Panc1 (cell line): ENCODE results near the gene WDR59. TPM values are rescaled to one million over a fixed set of nuclear protein-coding genes. Genes with fewer than 3 reads are reported as not detected.

ENCODE experiments used
- ATAC-seq: fragments of 200-7000 bp; cut with Tn5 transposase; 2 replicates; pipeline ENCODE4 v1.9.1; 2020; ENCODE audit warnings: mild to moderate bottlenecking, moderate library complexity
- BruUV-seq: library from RNA; stranded (reverse); fragments of 400-500 nt; replicated peaks from 2 replicates; lab custom pipeline; 2021; lab: Mats Ljungman, UMichigan
- CTCF ChIA-PET: fragments of 300-600 bp; sonication (Branson Sonifier 250); formaldehyde crosslinking; loops from one replicate; lab custom pipeline; 2022; ENCODE audit warnings: antibody characterized with exemption; lab: Charles Lee
- POLR2A ChIA-PET: fragments of 300-600 bp; sonication (Branson Sonifier 250); formaldehyde crosslinking; loops from one replicate; lab custom pipeline; 2022; ENCODE audit warnings: antibody characterized with exemption; lab: Charles Lee
- DNase-seq: peaks from one replicate; pipeline ENCODE4 v3.0.0-alpha.2; 2010; ENCODE audit warnings: low read depth, low spot score
- H3K27ac ChIP-seq: 2 replicates; pipeline ENCODE4 v1.5.1; 2011; ENCODE audit warnings: mild to moderate bottlenecking, low read length, inconsistent platforms
- H3K27me3 ChIP-seq: fragments of 200-500 bp; sonication (Bioruptor generic); 2 replicates; pipeline ENCODE4 v1.6.0; 2014; ENCODE audit warnings: low read length, inconsistent platforms; ENCODE audit not compliant: control insufficient read depth, insufficient read depth
- H3K36me3 ChIP-seq: fragments of 200-500 bp; sonication (Bioruptor generic); 2 replicates; pipeline ENCODE4 v1.5.1; 2014; ENCODE audit warnings: inconsistent platforms, mild to moderate bottlenecking, low read length, moderate library complexity; ENCODE audit not compliant: control insufficient read depth, insufficient read depth
- H3K4me1 ChIP-seq: 2 replicates; pipeline ENCODE4 v1.5.1; 2011; ENCODE audit warnings: inconsistent platforms, mild to moderate bottlenecking, low read length, moderate library complexity; ENCODE audit not compliant: control insufficient read depth, insufficient read depth
- H3K4me3 ChIP-seq, 2 experiments: 2 replicates each; pipeline ENCODE4 v1.5.1; 2011 to 2012; ENCODE audit warnings: low read depth in 2 of 2, low read length in 2 of 2, mild to moderate bottlenecking in 2 of 2, inconsistent platforms in 1 of 2, moderate library complexity in 1 of 2
- H3K9me3 ChIP-seq: fragments of 200-500 bp; sonication (Bioruptor generic); 2 replicates; pipeline ENCODE4 v1.5.1; 2014; ENCODE audit warnings: low read depth, mild to moderate bottlenecking, inconsistent platforms, low read length, moderate library complexity; ENCODE audit not compliant: control insufficient read depth, insufficient read depth
- POLR2AphosphoS5 ChIP-seq: IDR thresholded peaks from 2 replicates; pipeline ENCODE4 v1.6.1; 2012; ENCODE audit warnings: mild to moderate bottlenecking, low read depth, low read length, moderate library complexity
- REST ChIP-seq, 2 experiments: IDR thresholded peaks; 2 replicates each; pipeline ENCODE4 v1.6.1; 2011 to 2012; ENCODE audit warnings: low read depth in 2 of 2, control low read depth in 1 of 2, low read length in 1 of 2, mild to moderate bottlenecking in 1 of 2, moderate library complexity in 1 of 2; ENCODE audit not compliant: insufficient read depth in 1 of 2
- SIN3A ChIP-seq: IDR thresholded peaks from 2 replicates; pipeline ENCODE4 v1.6.1; 2012; ENCODE audit warnings: low read depth, mild to moderate bottlenecking, low read length, moderate library complexity, borderline replicate concordance; ENCODE audit not compliant: insufficient read depth
- TCF7L2 ChIP-seq: IDR thresholded peaks from 2 replicates; pipeline ENCODE4 v1.6.1; 2011; ENCODE audit warnings: mild to moderate bottlenecking, low read depth, low read length, inconsistent platforms
- in situ Hi-C: cut with HindIII; loops from 2 replicates; pipeline ENCODE4 v1.10.0; 2016; ENCODE audit warnings: low sequenced_read_pairs, low pct_unique_long_range_greater_than_20kb
- intact Hi-C: fragments of 100-400 bp; cut with micrococcal nuclease; formaldehyde crosslinking; loops from one replicate; pipeline ENCODE4 v1.10.0; 2022; ENCODE audit not compliant: unreplicated experiment
- total RNA-seq: library from RNA; stranded (reverse); gene quantifications from one replicate; pipeline ENCODE4 v1.2.1, GENCODE V29; 2021; ENCODE audit not compliant: unreplicated experiment
- TF ChIP-seq, protein P1 (sequence below): fragments of 450-650 bp; IDR thresholded peaks from 2 replicates; pipeline ENCODE4 v1.5.1; 2017; ENCODE audit warnings: mild to moderate bottlenecking

Gene WDR59
- total RNA-seq, 1 experiment from 2014 or later, result 58.7 TPM

GRCh38 chr16:74842413-74842812, 142.5 kb downstream of the WDR59 start:
- H3K27ac ChIP-seq, result no peak overlapping the region
- H3K4me1 ChIP-seq, result peaks cover 2% of the 10 kb centered on the region; the same call in 1 of the 2 replicates
- in situ Hi-C loops, result no loop called here
- H3K27me3 ChIP-seq, result no peaks in the 10 kb centered on the region; the same call in 1 of the 2 replicates
- TF ChIP-seq, protein P1, sequence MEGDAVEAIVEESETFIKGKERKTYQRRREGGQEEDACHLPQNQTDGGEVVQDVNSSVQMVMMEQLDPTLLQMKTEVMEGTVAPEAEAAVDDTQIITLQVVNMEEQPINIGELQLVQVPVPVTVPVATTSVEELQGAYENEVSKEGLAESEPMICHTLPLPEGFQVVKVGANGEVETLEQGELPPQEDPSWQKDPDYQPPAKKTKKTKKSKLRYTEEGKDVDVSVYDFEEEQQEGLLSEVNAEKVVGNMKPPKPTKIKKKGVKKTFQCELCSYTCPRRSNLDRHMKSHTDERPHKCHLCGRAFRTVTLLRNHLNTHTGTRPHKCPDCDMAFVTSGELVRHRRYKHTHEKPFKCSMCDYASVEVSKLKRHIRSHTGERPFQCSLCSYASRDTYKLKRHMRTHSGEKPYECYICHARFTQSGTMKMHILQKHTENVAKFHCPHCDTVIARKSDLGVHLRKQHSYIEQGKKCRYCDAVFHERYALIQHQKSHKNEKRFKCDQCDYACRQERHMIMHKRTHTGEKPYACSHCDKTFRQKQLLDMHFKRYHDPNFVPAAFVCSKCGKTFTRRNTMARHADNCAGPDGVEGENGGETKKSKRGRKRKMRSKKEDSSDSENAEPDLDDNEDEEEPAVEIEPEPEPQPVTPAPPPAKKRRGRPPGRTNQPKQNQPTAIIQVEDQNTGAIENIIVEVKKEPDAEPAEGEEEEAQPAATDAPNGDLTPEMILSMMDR, result no peak
- TF ChIP-seq POLR2AphosphoS5 (no peak), SIN3A (no peak), REST (IDR thresholded peaks at IDR 0.05; ENCODE audit: insufficient read depth in 1 of 2, low read depth in 2 of 2, low read length in 1 of 2) (no peak), TCF7L2 (no peak)
- ATAC-seq, result no peak
- no peaks in the 10 kb centered on the region for H3K36me3 ChIP-seq
- H3K9me3 ChIP-seq, result no peaks in the 10 kb centered on the region
- POLR2A ChIA-PET, result no interaction called here
- DNase-seq, result no peak
- no TSS peak for BruUV-seq
- CTCF ChIA-PET, result no interaction called here
- no peak overlapping the region for H3K4me3 ChIP-seq
- intact Hi-C loops, result no loop called here

DNA sequence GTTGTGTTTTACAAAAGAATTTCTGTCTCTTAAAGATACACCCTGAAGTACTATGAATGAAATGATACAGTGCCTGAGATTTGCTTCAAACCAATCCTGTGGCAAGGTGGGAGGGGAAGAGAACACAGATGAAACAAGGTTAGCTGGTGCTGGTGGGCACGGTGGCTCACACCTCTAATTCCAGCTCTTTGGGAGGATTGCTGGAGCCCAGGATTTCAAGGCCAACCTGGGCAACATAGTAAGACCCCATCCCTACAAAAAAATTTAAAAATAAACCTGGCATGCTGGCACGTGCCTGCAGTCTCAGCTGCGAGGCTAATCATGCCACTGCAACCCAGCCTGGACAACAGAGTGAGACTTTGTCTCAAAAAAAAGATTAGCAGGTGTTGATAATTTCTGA, 143.0 kb downstream of the WDR59 start:
- no peak for TF ChIP-seq TCF7L2
- TF ChIP-seq POLR2AphosphoS5, result no peak
- TF ChIP-seq SIN3A, result no peak
- TF ChIP-seq, protein P1, result no peak
- ChIA-PET POLR2A (no interaction called here), CTCF (no interaction called here)
- no peak overlapping the region for H3K4me3 ChIP-seq
- no peaks in the 10 kb centered on the region for H3K9me3 ChIP-seq
- no peaks in the 10 kb centered on the region; the same call in 1 of the 2 replicates for H3K27me3 ChIP-seq
- H3K36me3 ChIP-seq, result no peaks in the 10 kb centered on the region
- peaks cover 2% of the 10 kb centered on the region; the same call in 1 of the 2 replicates for H3K4me1 ChIP-seq
- intact Hi-C loops, result no loop called here
- no peak overlapping the region for H3K27ac ChIP-seq
- ATAC-seq (no peak), DNase-seq (no peak)
- in situ Hi-C loops, result no loop called here
- BruUV-seq, result no TSS peak
